Hepatocyte (in vitro differentiated cells): ENCODE results near the gene NPHP4. TPM values are rescaled to one million over a fixed set of nuclear protein-coding genes. Genes with fewer than 3 reads are reported as not detected.

Experiments
- DNase-seq: peaks from one replicate; pipeline ENCODE4 v3.0.0-alpha.2; 2016; ENCODE audit warnings: low spot score
- H2AFZ ChIP-seq: fragments of 200-600 bp; sonication (generic); 2 replicates; pipeline ENCODE4 v1.6.0; 2016; ENCODE audit warnings: antibody characterized with exemption, mild to moderate bottlenecking
- H3K27ac ChIP-seq: fragments of 200-600 bp; sonication (generic); 2 replicates; pipeline ENCODE4 v1.5.1; 2016; ENCODE audit warnings: mild to moderate bottlenecking
- H3K27me3 ChIP-seq: fragments of 200-600 bp; sonication (generic); 2 replicates; pipeline ENCODE4 v1.6.1; 2016
- H3K36me3 ChIP-seq: fragments of 200-600 bp; sonication (generic); replicated peaks from 2 replicates; pipeline ENCODE4 v1.5.1; 2016; ENCODE audit warnings: low read depth; ENCODE audit not compliant: insufficient read depth
- H3K4me1 ChIP-seq: fragments of 200-600 bp; sonication (generic); 2 replicates; pipeline ENCODE4 v1.5.1; 2016; ENCODE audit warnings: mild to moderate bottlenecking, moderate library complexity; ENCODE audit not compliant: insufficient read depth
- H3K4me2 ChIP-seq: fragments of 200-600 bp; sonication (generic); 2 replicates; pipeline ENCODE4 v1.6.0; 2016
- H3K4me3 ChIP-seq: fragments of 200-600 bp; sonication (generic); 2 replicates; pipeline ENCODE4 v1.5.1; 2016; ENCODE audit warnings: mild to moderate bottlenecking
- H3K79me2 ChIP-seq: fragments of 200-600 bp; sonication (generic); 2 replicates; pipeline ENCODE4 v1.6.0; 2017; ENCODE audit warnings: mild to moderate bottlenecking
- H3K9me2 ChIP-seq: fragments of 200-600 bp; sonication (generic); replicated peaks from 2 replicates; pipeline ENCODE4 v1.6.0; 2017; ENCODE audit warnings: mild to moderate bottlenecking; ENCODE audit not compliant: insufficient read depth
- H3K9me3 ChIP-seq: fragments of 200-600 bp; sonication (generic); 2 replicates; pipeline ENCODE4 v1.5.1; 2016; ENCODE audit warnings: low read depth, mild to moderate bottlenecking
- H4K20me1 ChIP-seq: fragments of 200-600 bp; sonication (generic); 2 replicates; pipeline ENCODE4 v1.6.0; 2016; ENCODE audit warnings: mild to moderate bottlenecking; ENCODE audit not compliant: insufficient read depth, poor library complexity, severe bottlenecking
- CTCF ChIP-seq: fragments of 200-600 bp; sonication (generic); IDR thresholded peaks from 2 replicates; pipeline ENCODE4 v1.5.1; 2016; ENCODE audit warnings: antibody characterized with exemption, mild to moderate bottlenecking; ENCODE audit not compliant: poor library complexity
- EZH2 ChIP-seq: fragments of 200-600 bp; sonication (generic); IDR thresholded peaks from 2 replicates; pipeline ENCODE4 v1.6.1; 2016; ENCODE audit warnings: antibody characterized with exemption, mild to moderate bottlenecking, borderline replicate concordance
- EZH2phosphoT487 ChIP-seq: fragments of 200-600 bp; sonication (generic); IDR thresholded peaks from one replicate; pipeline ENCODE4 v1.6.1; 2018; ENCODE audit warnings: antibody characterized with exemption, mild to moderate bottlenecking, low read depth, moderate library complexity; ENCODE audit not compliant: unreplicated experiment, severe bottlenecking
- WGBS: methylation state at CpG from one replicate; pipeline ENCODE4 v1.1.6; 2016; ENCODE audit warnings: low lambda C conversion rate; ENCODE audit errors: missing lambda C conversion rate; 5-methylcytosine and 5-hydroxymethylcytosine counted together
- polyA plus RNA-seq: library from polyadenylated mRNA; unstranded; fragments of >200 nt; fragmentation: Nextera tagmentation; extraction: Ambion mirVana; gene quantifications from 2 replicates; pipeline ENCODE4 v1.2.1, GENCODE V29; 2016
- total RNA-seq: library from RNA; depleted of rRNA; stranded (reverse); fragments of >200 nt; gene quantifications from 2 replicates; pipeline ENCODE4 v1.2.3, GENCODE V29; 2014

The NPHP4 gene
- total and polyA plus RNA-seq, 2 experiments from 2014 or later = 5.6 to 6.0 TPM

GRCh38 chr1:5830771-5831599 lies 161.2 kb downstream of the NPHP4 start:
- Histone ChIP-seq H4K20me1 (no peaks in the 10 kb centered on the region), H3K27ac (no peak overlapping the region), H3K27me3 (no peaks in the 10 kb centered on the region), H3K9me3 (no peaks in the 10 kb centered on the region), H2AFZ (no peak overlapping the region), H3K4me1 (no peaks in the 10 kb centered on the region), H3K9me2 (no peaks in the 10 kb centered on the region), H3K36me3 (no peaks in the 10 kb centered on the region), H3K4me2 (no peak overlapping the region), H3K4me3 (no peak overlapping the region), H3K79me2 (no peaks in the 10 kb centered on the region)
- no peak for DNase-seq
- TF ChIP-seq CTCF (no peak), EZH2 (no peak), EZH2phosphoT487 (no peak)
- WGBS = 58% methylated on average over 26 of the region's 26 CpGs

GRCh38 chr1:5829414-5829813 lies 162.8 kb downstream of the NPHP4 start:
- H3K27me3 ChIP-seq = no peaks in the 10 kb centered on the region
- H4K20me1 ChIP-seq = no peaks in the 10 kb centered on the region
- 99% methylated on average over 3 of the region's 3 CpGs for WGBS
- no peak for DNase-seq
- no peak overlapping the region for H3K27ac ChIP-seq
- no peak for TF ChIP-seq EZH2
- TF ChIP-seq CTCF = no peak
- TF ChIP-seq EZH2phosphoT487 = no peak
- H3K4me1 ChIP-seq = no peaks in the 10 kb centered on the region
- H3K4me3 ChIP-seq = no peak overlapping the region
- H3K9me2 ChIP-seq = no peaks in the 10 kb centered on the region
- H3K79me2 ChIP-seq = no peaks in the 10 kb centered on the region
- no peak overlapping the region for H3K4me2 ChIP-seq
- no peaks in the 10 kb centered on the region for H3K9me3 ChIP-seq
- no peaks in the 10 kb centered on the region for H3K36me3 ChIP-seq
- H2AFZ ChIP-seq = no peak overlapping the region

- Histone ChIP-seq H3K27me3 (no peaks in the 10 kb centered on the region), H3K4me2 (no peak overlapping the region), H2AFZ (no peak overlapping the region)
Observed at GRCh38 chr1:5828308-5828935, 163.8 kb downstream of the NPHP4 start.

More at GRCh38 chr1:5828308-5828935, 163.8 kb downstream of the NPHP4 start:
- Histone ChIP-seq H3K9me3 (no peaks in the 10 kb centered on the region), H3K4me3 (no peak overlapping the region), H3K27ac (no peak overlapping the region), H3K9me2 (no peaks in the 10 kb centered on the region), H4K20me1 (no peaks in the 10 kb centered on the region), H3K79me2 (no peaks in the 10 kb centered on the region), H3K36me3 (no peaks in the 10 kb centered on the region), H3K4me1 (no peaks in the 10 kb centered on the region)
- WGBS = 80% methylated on average over 11 of the region's 11 CpGs
- no peak for DNase-seq
- no peak for TF ChIP-seq EZH2
- TF ChIP-seq CTCF = no peak
- TF ChIP-seq EZH2phosphoT487 = no peak
